K562 (cell line): ENCODE results near the gene FUCA2. TPM values are rescaled to one million over a fixed set of nuclear protein-coding genes. Genes with fewer than 3 reads are reported as not detected.

ENCODE experiments used
- NCOA6 ChIP-seq: fragments of 450-650 bp; IDR thresholded peaks from 2 replicates; pipeline ENCODE4 v1.6.1; 2017; ENCODE audit warnings: mild to moderate bottlenecking
- polyA plus RNA-seq, 8 experiments: library from polyadenylated mRNA; depleted of rRNA in 4 of 8; stranded (reverse) in 5 of 8; unstranded in 3 of 8; fragments of >200 nt; fragmentation: Nextera tagmentation in 2 of 8; fragmentation: Illumina TruSeq in 1 of 8; extraction: Ambion mirVana in 2 of 8; extraction: Trizol in 1 of 8; gene quantifications; 2 replicates each; pipeline versions ENCODE4 v1.2.1 to v1.2.3, GENCODE V29; 2011 to 2014; ENCODE audit warnings: inconsistent platforms in 1 of 8, missing spikeins in 1 of 8
- total RNA-seq, 7 experiments: library from RNA; depleted of rRNA in 6 of 7; stranded (reverse); fragments of >200 nt in 6 of 7; fragmentation: Illumina TruSeq in 2 of 7; extraction: Trizol in 2 of 7; gene quantifications; 2 replicates each; pipeline versions ENCODE4 v1.2.1 to v1.2.3, GENCODE V29; 2011 to 2021; ENCODE audit warnings: low replicate concordance in 1 of 7
- TF ChIP-seq, protein P1 (sequence below), 2 experiments: fragments of 450-650 bp in 1 of 2; sonication (generic) in 1 of 2; formaldehyde crosslinking in 1 of 2; IDR thresholded peaks; 2 replicates each; pipeline versions ENCODE4 v1.7.1 to v1.9.0; 2016 to 2022; ENCODE audit warnings: inconsistent platforms in 1 of 2, mild to moderate bottlenecking in 1 of 2, missing genetic modification reagents in 1 of 2
- TF ChIP-seq, protein P2 (sequence below): conservative IDR thresholded peaks from 2 replicates; pipeline ENCODE4 v1.6.1; 2011; ENCODE audit warnings: low read depth, mild to moderate bottlenecking, low read length; ENCODE audit not compliant: control insufficient read depth

The FUCA2 gene
- total and polyA plus RNA-seq, 9 of the 15 experiments (the other 6 are each of a cell fraction or from before 2014, with no cell fraction given), result 20.6 to 112 (median 79.3) TPM

DNA sequence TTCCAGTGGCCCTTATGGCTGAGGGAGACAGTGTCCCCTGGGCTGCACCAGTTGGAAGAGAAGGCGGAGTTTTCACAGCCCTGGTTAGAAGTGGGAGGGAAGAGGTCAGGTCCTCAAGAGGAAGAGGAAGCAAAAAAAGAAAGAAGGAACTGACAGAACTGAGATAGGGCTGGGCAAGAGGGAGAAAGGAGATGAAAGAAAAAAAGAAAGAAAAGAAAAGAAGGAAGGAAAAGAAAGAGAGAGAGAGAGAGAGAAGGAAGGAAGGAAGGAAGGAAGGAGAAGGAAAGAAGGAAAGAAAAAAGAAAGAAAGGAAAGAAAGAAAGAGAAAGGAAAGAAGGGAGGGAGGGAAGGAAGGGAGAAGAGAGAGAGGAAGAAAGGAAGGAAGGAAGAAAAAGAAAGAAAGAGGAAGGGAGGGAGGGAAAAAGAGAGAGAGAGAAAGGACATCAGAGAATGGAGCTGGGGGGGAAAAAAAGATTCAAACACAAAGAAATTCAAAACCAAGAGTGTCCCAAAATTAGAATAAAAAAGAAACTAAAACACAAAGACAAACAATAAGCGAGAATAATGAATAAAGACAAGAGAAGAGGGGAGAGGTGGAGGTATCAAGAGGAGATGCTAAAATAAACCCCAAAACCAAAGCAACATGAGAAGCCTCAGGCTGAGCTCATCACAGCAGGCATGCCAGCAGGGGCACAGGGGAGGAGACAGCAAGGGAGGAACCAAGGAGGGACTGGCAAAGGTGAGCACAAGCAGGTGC lies 5.3 kb upstream of the FUCA2 start (continued):
- TF ChIP-seq, protein P1, sequence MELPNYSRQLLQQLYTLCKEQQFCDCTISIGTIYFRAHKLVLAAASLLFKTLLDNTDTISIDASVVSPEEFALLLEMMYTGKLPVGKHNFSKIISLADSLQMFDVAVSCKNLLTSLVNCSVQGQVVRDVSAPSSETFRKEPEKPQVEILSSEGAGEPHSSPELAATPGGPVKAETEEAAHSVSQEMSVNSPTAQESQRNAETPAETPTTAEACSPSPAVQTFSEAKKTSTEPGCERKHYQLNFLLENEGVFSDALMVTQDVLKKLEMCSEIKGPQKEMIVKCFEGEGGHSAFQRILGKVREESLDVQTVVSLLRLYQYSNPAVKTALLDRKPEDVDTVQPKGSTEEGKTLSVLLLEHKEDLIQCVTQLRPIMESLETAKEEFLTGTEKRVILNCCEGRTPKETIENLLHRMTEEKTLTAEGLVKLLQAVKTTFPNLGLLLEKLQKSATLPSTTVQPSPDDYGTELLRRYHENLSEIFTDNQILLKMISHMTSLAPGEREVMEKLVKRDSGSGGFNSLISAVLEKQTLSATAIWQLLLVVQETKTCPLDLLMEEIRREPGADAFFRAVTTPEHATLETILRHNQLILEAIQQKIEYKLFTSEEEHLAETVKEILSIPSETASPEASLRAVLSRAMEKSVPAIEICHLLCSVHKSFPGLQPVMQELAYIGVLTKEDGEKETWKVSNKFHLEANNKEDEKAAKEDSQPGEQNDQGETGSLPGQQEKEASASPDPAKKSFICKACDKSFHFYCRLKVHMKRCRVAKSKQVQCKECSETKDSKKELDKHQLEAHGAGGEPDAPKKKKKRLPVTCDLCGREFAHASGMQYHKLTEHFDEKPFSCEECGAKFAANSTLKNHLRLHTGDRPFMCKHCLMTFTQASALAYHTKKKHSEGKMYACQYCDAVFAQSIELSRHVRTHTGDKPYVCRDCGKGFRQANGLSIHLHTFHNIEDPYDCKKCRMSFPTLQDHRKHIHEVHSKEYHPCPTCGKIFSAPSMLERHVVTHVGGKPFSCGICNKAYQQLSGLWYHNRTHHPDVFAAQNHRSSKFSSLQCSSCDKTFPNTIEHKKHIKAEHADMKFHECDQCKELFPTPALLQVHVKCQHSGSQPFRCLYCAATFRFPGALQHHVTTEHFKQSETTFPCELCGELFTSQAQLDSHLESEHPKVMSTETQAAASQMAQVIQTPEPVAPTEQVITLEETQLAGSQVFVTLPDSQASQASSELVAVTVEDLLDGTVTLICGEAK (IDR thresholded peaks at IDR 0.05), result peak; percentile 49; the same call in 1 of the 2 replicates
- TF ChIP-seq, protein P1 (CRISPR knock-in tag; IDR thresholded peaks at IDR 0.05), result no peak
- no peak for TF ChIP-seq NCOA6
- TF ChIP-seq, protein P2, sequence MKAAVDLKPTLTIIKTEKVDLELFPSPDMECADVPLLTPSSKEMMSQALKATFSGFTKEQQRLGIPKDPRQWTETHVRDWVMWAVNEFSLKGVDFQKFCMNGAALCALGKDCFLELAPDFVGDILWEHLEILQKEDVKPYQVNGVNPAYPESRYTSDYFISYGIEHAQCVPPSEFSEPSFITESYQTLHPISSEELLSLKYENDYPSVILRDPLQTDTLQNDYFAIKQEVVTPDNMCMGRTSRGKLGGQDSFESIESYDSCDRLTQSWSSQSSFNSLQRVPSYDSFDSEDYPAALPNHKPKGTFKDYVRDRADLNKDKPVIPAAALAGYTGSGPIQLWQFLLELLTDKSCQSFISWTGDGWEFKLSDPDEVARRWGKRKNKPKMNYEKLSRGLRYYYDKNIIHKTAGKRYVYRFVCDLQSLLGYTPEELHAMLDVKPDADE, result no peak
